Fibroblast of lung (primary cell): ENCODE measurements around the gene SLC6A8. TPM values are rescaled to one million over a fixed set of nuclear protein-coding genes. Genes with fewer than 3 reads are reported as not detected.
"Not testable (repeated sequence)": the region's sequence is repeated elsewhere in the genome, so short reads cannot be mapped to it uniquely, and the experiment has no call there.

Source experiments
- DNase-seq, 2 donors: peaks; one replicate each; pipeline versions ENCODE4 v3.0.0 to v3.0.0-alpha.2; 2010; ENCODE audit warnings: low read depth in 2 of 2
- H2AFZ ChIP-seq: 2 replicates; pipeline ENCODE4 v1.5.1; 2012; ENCODE audit warnings: low read length, control low read depth, inconsistent platforms
- H3K27ac ChIP-seq: 2 replicates; pipeline ENCODE4 v1.5.1; 2011; ENCODE audit warnings: low read length, control low read depth; ENCODE audit not compliant: insufficient read depth
- H3K27me3 ChIP-seq: 2 replicates; pipeline ENCODE4 v1.5.1; 2011; ENCODE audit warnings: mild to moderate bottlenecking, low read length; ENCODE audit not compliant: control insufficient read depth, insufficient read depth
- H3K36me3 ChIP-seq: 2 replicates; pipeline ENCODE4 v1.5.1; 2011; ENCODE audit warnings: low read length; ENCODE audit not compliant: control insufficient read depth, insufficient read depth
- H3K4me1 ChIP-seq: 2 replicates; pipeline ENCODE4 v1.5.1; 2011; ENCODE audit warnings: low read length; ENCODE audit not compliant: control insufficient read depth, insufficient read depth; ENCODE audit errors: extremely low read depth
- H3K4me2 ChIP-seq: 2 replicates; pipeline ENCODE4 v1.5.1; 2011; ENCODE audit warnings: low read length, control low read depth; ENCODE audit not compliant: insufficient read depth; ENCODE audit errors: extremely low read depth
- H3K4me3 ChIP-seq, 4 experiments: fragments of 200-600 bp in 1 of 4; sonication (generic) in 1 of 4; replicated peaks in 1 of 4; 2 replicates each; pipeline ENCODE4 v1.5.1; 2011 to 2016; ENCODE audit warnings: low read length in 4 of 4, low read depth in 3 of 4, mild to moderate bottlenecking in 3 of 4, control low read depth in 2 of 4, inconsistent platforms in 1 of 4, mixed read lengths in 1 of 4; ENCODE audit not compliant: insufficient read depth in 1 of 4; ENCODE audit errors: control extremely low read depth in 1 of 4
- H3K79me2 ChIP-seq: 2 replicates; pipeline ENCODE4 v1.5.1; 2012; ENCODE audit warnings: mild to moderate bottlenecking, low read length, inconsistent platforms; ENCODE audit not compliant: control insufficient read depth, insufficient read depth
- H3K9ac ChIP-seq: 2 replicates; pipeline ENCODE4 v1.5.1; 2011; ENCODE audit warnings: mild to moderate bottlenecking, low read length, control low read depth; ENCODE audit not compliant: insufficient read depth
- H3K9me3 ChIP-seq: 2 replicates; pipeline ENCODE4 v1.5.1; 2012; ENCODE audit warnings: low read depth, low read length; ENCODE audit not compliant: control insufficient read depth, insufficient read depth
- H4K20me1 ChIP-seq: 2 replicates; pipeline ENCODE4 v1.5.1; 2011; ENCODE audit warnings: low read length; ENCODE audit not compliant: control insufficient read depth, insufficient read depth; ENCODE audit errors: extremely low read depth
- EZH2 ChIP-seq: IDR thresholded peaks from 2 replicates; pipeline ENCODE4 v1.5.1; 2012; ENCODE audit warnings: low read length, control low read depth, mild to moderate bottlenecking; ENCODE audit errors: missing control alignments
- polyA plus RNA-seq, 2 donors: library from polyadenylated mRNA; depleted of rRNA in 1 of 2; stranded (reverse) in 1 of 2; unstranded in 1 of 2; fragments of >200 nt; gene quantifications; 2 replicates each; pipeline ENCODE4 v1.2.1, GENCODE V29; 2011 to 2012; ENCODE audit warnings: missing spikeins in 1 of 2
- total RNA-seq: library from RNA; depleted of rRNA; stranded (reverse); fragments of >200 nt; gene quantifications from 2 replicates; pipeline ENCODE4 v1.2.1, GENCODE V29; 2014
- TF ChIP-seq, protein P1 (sequence below), 2 donors: IDR thresholded peaks in 1 of 2; conservative IDR thresholded peaks in 1 of 2; 1 replicate in 1 of 2; 2 replicates in 1 of 2; pipeline ENCODE4 v1.5.1; 2011 to 2012; ENCODE audit warnings: low read length in 2 of 2, control low read depth in 1 of 2, inconsistent platforms in 1 of 2, low read depth in 1 of 2, mild to moderate bottlenecking in 1 of 2

Gene SLC6A8
- total and polyA plus RNA-seq, 2 donors (not counting 1 experiment from before 2014, with no cell fraction given), result 7.7 to 11.1 TPM

DNA sequence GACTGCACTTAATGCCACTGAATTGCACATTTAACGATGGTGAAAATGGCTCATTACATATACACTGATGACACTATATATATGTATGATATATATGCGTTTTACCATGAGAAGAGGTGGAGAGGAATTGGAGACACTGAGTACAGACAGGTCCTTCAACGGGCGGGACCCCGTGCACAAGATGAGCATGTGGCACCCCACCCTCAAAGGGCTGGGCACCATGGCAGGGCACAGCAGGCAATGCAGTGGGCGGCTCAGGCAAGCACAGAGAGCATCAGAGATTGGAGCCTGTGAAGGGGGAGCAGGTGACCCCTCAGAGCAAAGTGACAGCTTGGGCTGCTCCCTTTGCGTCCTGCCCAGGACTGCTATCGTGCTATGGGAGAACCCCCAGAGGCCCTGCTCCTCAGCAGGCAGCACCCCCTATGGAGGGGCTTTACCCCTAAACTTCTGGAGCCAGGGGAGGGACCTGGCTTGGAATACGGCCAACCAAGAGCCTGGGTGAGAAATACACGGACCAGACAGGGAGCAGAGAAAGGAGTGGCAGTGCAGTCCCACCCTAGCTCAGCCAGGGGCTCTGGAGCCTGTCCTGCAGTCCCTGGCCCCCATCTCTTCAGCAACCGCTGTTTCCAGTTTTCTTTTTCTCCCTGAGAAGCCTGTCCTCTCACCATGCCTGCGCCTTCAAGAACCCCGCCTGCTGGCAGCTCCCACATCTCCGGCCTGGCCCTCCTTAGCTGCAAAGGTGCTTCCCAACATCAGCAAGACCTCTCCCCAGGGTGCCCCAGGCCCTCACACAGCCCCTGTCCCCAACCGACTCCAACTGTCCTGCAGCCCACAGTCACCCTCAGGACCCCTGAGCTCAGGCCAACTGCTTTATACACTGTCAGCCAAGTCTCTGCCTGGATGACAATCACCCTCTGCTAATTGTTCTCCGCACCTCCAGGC, 10.5 kb downstream of the SLC6A8 start:
- Histone ChIP-seq H3K79me2 (no peaks in the 10 kb centered on the region), H3K9ac (no peak overlapping the region), H3K27me3 (no peaks in the 10 kb centered on the region), H2AFZ (no peak overlapping the region), H3K27ac (no peak overlapping the region), H3K9me3 (no peaks in the 10 kb centered on the region), H4K20me1 (no peaks in the 10 kb centered on the region), H3K36me3 (peaks cover 1% of the 10 kb centered on the region), H3K4me1 (no peaks in the 10 kb centered on the region), H3K4me3 (no peak overlapping the region), H3K4me2 (no peak overlapping the region)
- no peak for TF ChIP-seq EZH2
- no peak for DNase-seq

DNA sequence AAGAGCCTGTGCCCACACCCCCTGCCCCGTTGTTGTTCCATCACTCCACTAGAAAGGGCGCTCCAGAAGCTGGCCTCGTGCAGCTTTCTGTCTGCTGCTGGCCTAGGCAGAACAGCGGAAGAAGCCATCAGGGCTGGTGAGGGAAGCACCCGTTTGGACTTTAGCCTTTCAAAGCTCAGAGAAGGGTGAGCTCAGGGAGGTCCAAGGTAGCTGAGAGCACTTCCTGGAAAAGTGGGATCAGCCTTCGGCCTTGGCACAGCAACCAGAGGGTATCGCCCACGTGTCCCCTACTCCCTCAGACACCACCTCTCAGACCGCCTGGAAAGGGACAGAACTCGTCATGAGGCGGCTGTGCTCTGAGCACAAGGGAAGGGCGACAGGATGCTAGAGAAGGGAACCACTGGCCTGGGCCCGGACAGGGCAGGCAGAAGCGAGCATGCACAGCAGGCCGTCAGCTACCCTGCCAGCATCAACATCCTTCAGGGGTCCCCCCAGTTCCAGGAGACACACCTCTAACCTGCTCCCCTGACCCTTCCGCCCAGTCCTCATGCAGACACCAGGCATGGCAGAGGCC, 11.6 kb downstream of the SLC6A8 start:
- not testable (repeated sequence) for H2AFZ ChIP-seq, H3K9ac ChIP-seq

DNA sequence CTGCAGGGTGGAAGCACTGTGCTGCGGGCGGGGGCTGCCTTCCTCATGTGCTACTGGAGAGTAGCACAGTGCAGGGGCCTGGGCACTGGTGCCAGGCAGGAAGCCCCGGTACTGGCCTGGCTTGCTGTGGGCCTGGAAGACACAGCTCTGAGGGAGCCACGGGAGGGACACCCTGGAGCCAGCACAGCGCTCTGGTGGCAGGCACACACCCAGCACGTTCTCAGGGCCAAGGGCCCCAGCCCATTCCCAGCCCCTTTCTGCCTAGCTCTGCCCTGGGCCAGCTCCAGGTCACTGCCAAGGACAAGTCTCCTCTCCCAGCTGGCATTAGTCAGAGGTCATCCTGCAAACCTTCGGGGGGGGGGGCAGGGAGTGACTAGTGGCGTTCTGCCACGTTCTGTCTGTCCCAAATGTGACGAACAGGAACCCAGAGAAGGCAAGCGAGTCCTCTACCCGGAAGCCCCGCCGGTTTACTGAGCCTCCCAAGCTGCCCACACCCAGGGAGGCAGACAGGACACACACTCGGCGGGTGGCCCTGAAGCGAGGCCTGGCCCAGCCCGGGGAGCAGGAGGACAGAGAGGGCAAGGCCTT, 12.2 kb downstream of the SLC6A8 start:
- H3K9me3 ChIP-seq, H3K9ac ChIP-seq, H3K36me3 ChIP-seq, H3K27ac ChIP-seq, H2AFZ ChIP-seq, H3K79me2 ChIP-seq, H3K4me1 ChIP-seq, H3K27me3 ChIP-seq, H3K4me3 ChIP-seq, H3K4me2 ChIP-seq, H4K20me1 ChIP-seq, DNase-seq: not testable (repeated sequence)

More for the DNA sequence above, 11.6 kb downstream of the SLC6A8 start:
- H3K79me2 ChIP-seq, H3K9me3 ChIP-seq, H3K4me1 ChIP-seq, DNase-seq, H3K4me3 ChIP-seq, H3K27me3 ChIP-seq, H3K4me2 ChIP-seq, H3K27ac ChIP-seq, H3K36me3 ChIP-seq, H4K20me1 ChIP-seq: not testable (repeated sequence)

DNA sequence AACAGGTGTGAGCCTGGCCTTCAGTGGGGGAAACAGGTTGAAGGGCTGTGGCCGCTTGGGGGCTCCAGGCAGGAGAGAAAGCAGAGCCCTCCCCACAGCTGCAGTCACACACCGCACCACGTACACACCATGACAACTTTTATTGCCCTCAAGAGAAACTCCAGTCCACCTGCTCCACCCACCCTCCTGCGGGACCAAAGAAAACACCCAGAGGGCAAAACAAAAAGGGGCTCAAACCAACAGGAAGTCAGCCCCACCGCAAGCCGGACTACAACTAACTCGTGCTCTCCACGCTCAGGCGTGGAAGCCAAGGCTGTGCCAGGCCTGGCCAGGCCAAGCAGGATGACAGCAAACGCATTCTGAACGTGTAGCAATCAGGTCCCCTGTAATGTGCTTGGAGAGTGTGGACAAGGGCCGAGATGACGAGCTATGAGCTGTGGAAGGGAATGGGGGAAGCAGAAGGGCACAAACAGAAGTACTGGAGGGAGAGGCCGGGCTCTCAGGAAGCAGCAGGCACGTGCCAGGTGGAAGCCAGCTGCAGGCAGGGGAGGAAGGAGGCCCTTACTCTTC, 12.7 kb downstream of the SLC6A8 start:
- peaks cover 1% of the 10 kb centered on the region for H3K36me3 ChIP-seq
- no peak overlapping the region for H3K4me3 ChIP-seq
- no peaks in the 10 kb centered on the region for H3K27me3 ChIP-seq
- H3K9me3 ChIP-seq, result no peaks in the 10 kb centered on the region
- H2AFZ ChIP-seq, result no peak overlapping the region
- H3K27ac ChIP-seq, result no peak overlapping the region
- TF ChIP-seq EZH2, result no peak
- TF ChIP-seq, protein P1, sequence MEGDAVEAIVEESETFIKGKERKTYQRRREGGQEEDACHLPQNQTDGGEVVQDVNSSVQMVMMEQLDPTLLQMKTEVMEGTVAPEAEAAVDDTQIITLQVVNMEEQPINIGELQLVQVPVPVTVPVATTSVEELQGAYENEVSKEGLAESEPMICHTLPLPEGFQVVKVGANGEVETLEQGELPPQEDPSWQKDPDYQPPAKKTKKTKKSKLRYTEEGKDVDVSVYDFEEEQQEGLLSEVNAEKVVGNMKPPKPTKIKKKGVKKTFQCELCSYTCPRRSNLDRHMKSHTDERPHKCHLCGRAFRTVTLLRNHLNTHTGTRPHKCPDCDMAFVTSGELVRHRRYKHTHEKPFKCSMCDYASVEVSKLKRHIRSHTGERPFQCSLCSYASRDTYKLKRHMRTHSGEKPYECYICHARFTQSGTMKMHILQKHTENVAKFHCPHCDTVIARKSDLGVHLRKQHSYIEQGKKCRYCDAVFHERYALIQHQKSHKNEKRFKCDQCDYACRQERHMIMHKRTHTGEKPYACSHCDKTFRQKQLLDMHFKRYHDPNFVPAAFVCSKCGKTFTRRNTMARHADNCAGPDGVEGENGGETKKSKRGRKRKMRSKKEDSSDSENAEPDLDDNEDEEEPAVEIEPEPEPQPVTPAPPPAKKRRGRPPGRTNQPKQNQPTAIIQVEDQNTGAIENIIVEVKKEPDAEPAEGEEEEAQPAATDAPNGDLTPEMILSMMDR (conservative IDR thresholded peaks at IDR 0.05 in 1 of 2, IDR thresholded peaks at IDR 0.05 in 1 of 2; ENCODE audit: low read depth in 1 of 2, low read length in 2 of 2), result no peak
- H3K9ac ChIP-seq, result no peak overlapping the region
- no peaks in the 10 kb centered on the region for H4K20me1 ChIP-seq
- no peaks in the 10 kb centered on the region for H3K79me2 ChIP-seq
- DNase-seq, result no peak
- no peak overlapping the region for H3K4me2 ChIP-seq
- H3K4me1 ChIP-seq, result no peaks in the 10 kb centered on the region
